Activated effector memory CD4-positive, alpha-beta T cell treated with anti-CD3 and anti-CD28 coated beads, Interleukin-2, amount 50 U/mL, for 16 hours (primary cell): ENCODE data around the gene ADCY2.

Experiments used
- DNase-seq: peaks from one replicate; pipeline ENCODE4 v3.0.0-alpha.2; 2020

The ADCY2 gene

GRCh38 chr5:7877851-7878250 lies 481.9 kb downstream of the ADCY2 start:
- DNase-seq, result no peak

GRCh38 chr5:7878381-7878873 lies 482.5 kb downstream of the ADCY2 start:
- DNase-seq, result no peak
